SU-DHL-6 (cell line): ENCODE measurements around the gene SLC5A5.

Experiments
- H2AFZ ChIP-seq: fragments of 200-600 bp; sonication (generic); 2 replicates; pipeline ENCODE4 v1.6.1; 2014; ENCODE audit warnings: low read depth, mild to moderate bottlenecking, moderate library complexity, mixed read lengths, antibody characterized with exemption, low read length; ENCODE audit not compliant: severe bottlenecking
- H3F3A ChIP-seq: fragments of 200-600 bp; shearing (Covaris generic); 2 replicates; pipeline ENCODE4 v1.6.0; 2016; ENCODE audit warnings: antibody characterized with exemption, mild to moderate bottlenecking; ENCODE audit not compliant: insufficient read depth
- H3K27ac ChIP-seq: fragments of 200-600 bp; sonication (generic); 2 replicates; pipeline ENCODE4 v1.5.1; 2016; ENCODE audit warnings: low read depth, mild to moderate bottlenecking, low read length, moderate library complexity, mixed read lengths
- H3K27me3 ChIP-seq: fragments of 200-600 bp; sonication (generic), shearing (Covaris generic); 2 replicates; pipeline ENCODE4 v1.6.0; 2014; ENCODE audit warnings: mild to moderate bottlenecking, low read length
- H3K36me3 ChIP-seq: fragments of 200-600 bp; sonication (generic); 2 replicates; pipeline ENCODE4 v1.6.1; 2014; ENCODE audit warnings: mild to moderate bottlenecking, low read length, mixed read lengths
- H3K4me2 ChIP-seq: fragments of 300-600, 200-600 bp; shearing (Covaris generic), sonication (generic); 2 replicates; pipeline ENCODE4 v1.6.0; 2014; ENCODE audit warnings: low read length, low read depth, mild to moderate bottlenecking; ENCODE audit not compliant: poor library complexity, severe bottlenecking
- H3K4me3 ChIP-seq: fragments of 200-600 bp; sonication (generic); 2 replicates; pipeline ENCODE4 v1.5.1; 2014; ENCODE audit warnings: antibody characterized with exemption, low read length, mild to moderate bottlenecking, mixed read lengths; ENCODE audit not compliant: insufficient read depth, poor library complexity, severe bottlenecking
- H3K79me2 ChIP-seq: fragments of 200-600 bp; sonication (generic); 2 replicates; pipeline ENCODE4 v1.6.1; 2014; ENCODE audit warnings: mild to moderate bottlenecking, low read length, moderate library complexity; ENCODE audit not compliant: insufficient read depth
- H3K9ac ChIP-seq: fragments of 200-600 bp; sonication (generic); 2 replicates; pipeline ENCODE4 v1.7.0; 2014; ENCODE audit warnings: mild to moderate bottlenecking, low read length
- H3K9me2 ChIP-seq: fragments of 200-600 bp; sonication (generic); replicated peaks from 2 replicates; pipeline ENCODE4 v1.6.1; 2014; ENCODE audit warnings: low read length; ENCODE audit not compliant: insufficient read depth
- H3K9me3 ChIP-seq: fragments of 200-600 bp; sonication (generic); 2 replicates; pipeline ENCODE4 v1.6.1; 2014; ENCODE audit warnings: low read length, mixed read lengths; ENCODE audit not compliant: insufficient read depth
- H4K20me1 ChIP-seq: fragments of 200-600 bp; sonication (generic); 2 replicates; pipeline ENCODE4 v1.6.1; 2014; ENCODE audit warnings: low read depth, mild to moderate bottlenecking, antibody characterized with exemption, low read length, moderate library complexity, mixed read lengths
- EZH2phosphoT487 ChIP-seq: fragments of 200-600 bp; sonication (generic), shearing (Covaris generic); conservative IDR thresholded peaks from 2 replicates; pipeline ENCODE4 v1.6.1; 2018; ENCODE audit warnings: mild to moderate bottlenecking, antibody characterized with exemption, low read length, moderate library complexity, mixed read lengths
- TF ChIP-seq, protein P1 (sequence below): fragments of 200-600 bp; sonication (generic); IDR thresholded peaks from one replicate; pipeline ENCODE4 v1.5.1; 2017; ENCODE audit warnings: antibody characterized with exemption, mild to moderate bottlenecking, low read length, moderate library complexity; ENCODE audit not compliant: insufficient read depth, poor library complexity, severe bottlenecking

SLC5A5 gene

DNA sequence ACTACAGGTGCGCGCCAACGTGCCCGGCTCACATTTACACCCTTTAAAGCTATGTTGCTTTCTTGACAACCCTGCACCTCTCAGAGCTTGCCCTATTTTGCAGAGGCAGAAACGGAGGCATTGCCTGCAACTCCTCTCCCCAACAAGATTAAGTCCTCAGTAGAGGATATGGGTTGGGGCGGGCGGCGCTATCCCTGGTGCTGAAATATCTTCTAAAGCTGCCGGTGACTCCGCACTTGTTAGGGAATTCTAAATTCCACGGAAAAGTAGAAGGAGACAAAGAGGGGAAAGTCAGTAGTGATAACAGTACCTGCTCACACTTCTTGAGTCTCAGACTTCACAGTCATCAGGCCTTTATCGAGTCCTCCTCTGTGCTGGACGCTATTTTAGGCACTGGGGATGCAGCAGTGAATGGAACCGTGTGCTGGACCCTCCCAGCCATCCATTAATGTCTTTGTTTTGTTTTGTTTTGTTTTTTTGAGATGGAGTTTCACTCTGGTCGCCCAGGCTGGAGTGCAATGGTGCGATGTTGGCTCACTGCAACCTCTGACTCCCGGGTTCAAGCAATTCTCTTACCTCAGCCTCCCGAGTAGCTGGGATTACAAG, 18.0 kb downstream of the SLC5A5 start:
- H3K9me2 ChIP-seq = no peaks in the 10 kb centered on the region
- H3K27ac ChIP-seq = no peak overlapping the region
- H3K4me3 ChIP-seq = no peak overlapping the region
- no peak for TF ChIP-seq EZH2phosphoT487
- no peaks in the 10 kb centered on the region for H3K9me3 ChIP-seq
- H3K4me2 ChIP-seq = no peak overlapping the region
- no peaks in the 10 kb centered on the region for H3K79me2 ChIP-seq
- no peaks in the 10 kb centered on the region for H3K27me3 ChIP-seq
- H4K20me1 ChIP-seq = no peaks in the 10 kb centered on the region
- peaks cover 6% of the 10 kb centered on the region; the same call in 1 of the 2 replicates for H3F3A ChIP-seq
- no peak overlapping the region for H3K9ac ChIP-seq
- no peaks in the 10 kb centered on the region for H3K36me3 ChIP-seq
- no peak overlapping the region for H2AFZ ChIP-seq

DNA sequence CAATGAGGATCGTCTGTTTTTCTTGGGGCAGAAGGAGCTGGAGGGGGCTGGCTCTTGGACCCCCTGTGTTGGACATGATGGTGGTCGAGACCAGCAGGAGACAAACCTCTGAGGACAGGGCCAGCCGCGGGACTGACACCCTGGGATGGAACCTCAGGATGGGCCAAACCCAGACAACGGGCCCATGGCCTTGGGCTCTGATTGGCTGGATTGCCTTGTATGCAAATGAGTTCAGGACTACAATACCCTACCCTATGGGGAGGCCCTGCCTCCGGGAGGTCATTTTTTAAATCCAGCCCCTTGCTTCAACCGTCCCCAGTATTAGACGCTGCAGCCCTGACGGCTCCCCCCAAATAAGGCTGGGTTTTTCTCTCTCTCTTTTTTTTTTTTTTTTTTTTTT, 22.0 kb downstream of the SLC5A5 start:
- no peaks in the 10 kb centered on the region for H3K27me3 ChIP-seq
- H3K9ac ChIP-seq = no peak overlapping the region
- H3K27ac ChIP-seq = no peak overlapping the region
- H3K36me3 ChIP-seq = no peaks in the 10 kb centered on the region
- no peak for TF ChIP-seq EZH2phosphoT487
- TF ChIP-seq, protein P1, sequence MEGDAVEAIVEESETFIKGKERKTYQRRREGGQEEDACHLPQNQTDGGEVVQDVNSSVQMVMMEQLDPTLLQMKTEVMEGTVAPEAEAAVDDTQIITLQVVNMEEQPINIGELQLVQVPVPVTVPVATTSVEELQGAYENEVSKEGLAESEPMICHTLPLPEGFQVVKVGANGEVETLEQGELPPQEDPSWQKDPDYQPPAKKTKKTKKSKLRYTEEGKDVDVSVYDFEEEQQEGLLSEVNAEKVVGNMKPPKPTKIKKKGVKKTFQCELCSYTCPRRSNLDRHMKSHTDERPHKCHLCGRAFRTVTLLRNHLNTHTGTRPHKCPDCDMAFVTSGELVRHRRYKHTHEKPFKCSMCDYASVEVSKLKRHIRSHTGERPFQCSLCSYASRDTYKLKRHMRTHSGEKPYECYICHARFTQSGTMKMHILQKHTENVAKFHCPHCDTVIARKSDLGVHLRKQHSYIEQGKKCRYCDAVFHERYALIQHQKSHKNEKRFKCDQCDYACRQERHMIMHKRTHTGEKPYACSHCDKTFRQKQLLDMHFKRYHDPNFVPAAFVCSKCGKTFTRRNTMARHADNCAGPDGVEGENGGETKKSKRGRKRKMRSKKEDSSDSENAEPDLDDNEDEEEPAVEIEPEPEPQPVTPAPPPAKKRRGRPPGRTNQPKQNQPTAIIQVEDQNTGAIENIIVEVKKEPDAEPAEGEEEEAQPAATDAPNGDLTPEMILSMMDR = no peak
- H4K20me1 ChIP-seq = no peaks in the 10 kb centered on the region
- H3K79me2 ChIP-seq = no peaks in the 10 kb centered on the region
- H2AFZ ChIP-seq = no peak overlapping the region
- no peak overlapping the region for H3K4me3 ChIP-seq
- H3K9me2 ChIP-seq = no peaks in the 10 kb centered on the region
- no peaks in the 10 kb centered on the region for H3K9me3 ChIP-seq
- H3K4me2 ChIP-seq = no peak overlapping the region
- no peaks in the 10 kb centered on the region for H3F3A ChIP-seq

DNA sequence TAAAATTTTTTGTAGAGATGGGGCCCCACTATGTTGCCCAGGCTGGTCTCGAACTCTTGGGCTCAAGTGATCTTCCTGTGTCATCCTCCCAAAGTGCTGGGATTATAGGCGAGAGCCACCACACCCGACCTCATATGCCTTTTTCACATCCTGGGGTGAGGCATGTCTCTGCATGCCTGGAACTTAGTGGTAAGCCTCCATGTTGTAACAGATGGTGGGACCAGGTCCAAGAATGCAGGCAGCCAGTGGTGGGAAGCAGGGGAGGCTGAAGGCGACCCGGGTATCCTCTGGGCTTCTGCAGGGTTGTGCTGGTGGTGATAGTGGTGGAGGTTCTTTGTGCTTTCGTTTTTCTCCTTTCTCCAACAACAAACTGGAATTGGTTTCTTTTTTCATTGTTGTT, 31.0 kb downstream of the SLC5A5 start:
- Histone ChIP-seq H3K9me2 (no peaks in the 10 kb centered on the region), H4K20me1 (no peaks in the 10 kb centered on the region), H2AFZ (no peak overlapping the region), H3K27me3 (no peaks in the 10 kb centered on the region), H3F3A (no peaks in the 10 kb centered on the region), H3K79me2 (no peaks in the 10 kb centered on the region), H3K4me3 (no peak overlapping the region), H3K27ac (no peak overlapping the region), H3K9me3 (no peaks in the 10 kb centered on the region), H3K36me3 (no peaks in the 10 kb centered on the region), H3K9ac (no peak overlapping the region), H3K4me2 (no peak overlapping the region)
- TF ChIP-seq, protein P1 = no peak
- no peak for TF ChIP-seq EZH2phosphoT487

DNA sequence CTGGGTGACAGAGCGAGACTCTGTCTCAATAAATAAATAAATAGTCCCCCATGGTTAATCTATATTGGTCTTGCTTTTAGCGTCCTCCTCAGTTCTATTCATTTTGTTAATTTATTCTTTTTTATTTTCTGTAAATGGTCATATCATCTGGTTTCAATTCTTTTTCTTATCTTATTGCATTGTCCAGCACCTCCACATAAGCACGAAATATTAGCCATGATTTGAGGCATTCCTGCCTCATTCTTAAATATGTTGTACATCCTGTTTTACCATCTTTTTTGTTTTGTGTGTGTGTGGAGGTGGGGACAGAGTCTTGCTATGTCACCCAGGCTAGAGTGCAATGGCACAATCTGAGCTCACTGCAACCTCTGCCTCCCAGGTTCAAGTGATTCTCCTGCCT, 36.5 kb downstream of the SLC5A5 start:
- Histone ChIP-seq H3K4me2 (no peak overlapping the region), H4K20me1 (no peaks in the 10 kb centered on the region)
- TF ChIP-seq, protein P1 = no peak
- no peak for TF ChIP-seq EZH2phosphoT487

More for the DNA sequence above, 36.5 kb downstream of the SLC5A5 start:
- H3K9me2 ChIP-seq = no peaks in the 10 kb centered on the region
- H3K9ac ChIP-seq = no peak overlapping the region
- no peaks in the 10 kb centered on the region for H3K27me3 ChIP-seq
- H2AFZ ChIP-seq = no peak overlapping the region
- no peaks in the 10 kb centered on the region for H3K9me3 ChIP-seq
- no peaks in the 10 kb centered on the region for H3K36me3 ChIP-seq
- H3K4me3 ChIP-seq = no peak overlapping the region
- no peaks in the 10 kb centered on the region for H3F3A ChIP-seq
- no peak overlapping the region for H3K27ac ChIP-seq
- H3K79me2 ChIP-seq = no peaks in the 10 kb centered on the region
